ENCODE data around the gene OR10W1. TPM values are rescaled to one million over a fixed set of nuclear protein-coding genes. Genes with fewer than 3 reads are reported as not detected.

OR10W1 gene, protein sequence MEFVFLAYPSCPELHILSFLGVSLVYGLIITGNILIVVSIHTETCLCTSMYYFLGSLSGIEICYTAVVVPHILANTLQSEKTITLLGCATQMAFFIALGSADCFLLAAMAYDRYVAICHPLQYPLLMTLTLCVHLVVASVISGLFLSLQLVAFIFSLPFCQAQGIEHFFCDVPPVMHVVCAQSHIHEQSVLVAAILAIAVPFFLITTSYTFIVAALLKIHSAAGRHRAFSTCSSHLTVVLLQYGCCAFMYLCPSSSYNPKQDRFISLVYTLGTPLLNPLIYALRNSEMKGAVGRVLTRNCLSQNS
- total RNA-seq = not detected in 2 replicates

GRCh38 chr11:58268142-58268541, at the start of gene OR10W1:
OR10W1 (minus strand) TSS chr11:58268260; CDS start chr11:58267858, 402 bp downstream.

Other genes starting within 250 kb of the OR10W1 start
- not detected in 2 replicates for gene OR9Q1, start 244.4 kb downstream of the OR10W1 start, total RNA-seq
- not detected in 2 replicates for gene OR6Q1, start 237.3 kb downstream of the OR10W1 start, total RNA-seq
- not detected in 2 replicates for gene OR9I1, start 142.7 kb downstream of the OR10W1 start, total RNA-seq
- gene OR9Q2, start 79.2 kb downstream of the OR10W1 start, total RNA-seq = not detected in 2 replicates
- not detected in 2 replicates for gene OR1S2, start 64.1 kb downstream of the OR10W1 start, total RNA-seq
- gene OR1S1, start 55.5 kb downstream of the OR10W1 start, total RNA-seq = not detected in 2 replicates
- not detected in 2 replicates for gene OR10Q1, start 39.3 kb downstream of the OR10W1 start, total RNA-seq
- gene OR5B17, start 90.8 kb upstream of the OR10W1 start, total RNA-seq = not detected in 2 replicates
- gene OR5B3, start 138.6 kb upstream of the OR10W1 start, total RNA-seq = not detected in 2 replicates
- not detected in 2 replicates for gene OR5B2, start 159.9 kb upstream of the OR10W1 start, total RNA-seq
- not detected in 2 replicates for gene OR5B12, start 174.0 kb upstream of the OR10W1 start, total RNA-seq
- not detected in 2 replicates for gene OR5B21, start 239.8 kb upstream of the OR10W1 start, total RNA-seq